HG02623 (cell line): ENCODE data around the gene RBPJ.

Experiments used
- ATAC-seq: cut with Tn5 transposase; IDR thresholded peaks from one replicate; pipeline ENCODE4 v1.9.1; 2021; ENCODE audit warnings: moderate library complexity; ENCODE audit not compliant: unreplicated experiment

Gene RBPJ

GRCh38 chr4:26412381-26413372, 91.9 kb downstream of the RBPJ start:
- no peak for ATAC-seq

DNA sequence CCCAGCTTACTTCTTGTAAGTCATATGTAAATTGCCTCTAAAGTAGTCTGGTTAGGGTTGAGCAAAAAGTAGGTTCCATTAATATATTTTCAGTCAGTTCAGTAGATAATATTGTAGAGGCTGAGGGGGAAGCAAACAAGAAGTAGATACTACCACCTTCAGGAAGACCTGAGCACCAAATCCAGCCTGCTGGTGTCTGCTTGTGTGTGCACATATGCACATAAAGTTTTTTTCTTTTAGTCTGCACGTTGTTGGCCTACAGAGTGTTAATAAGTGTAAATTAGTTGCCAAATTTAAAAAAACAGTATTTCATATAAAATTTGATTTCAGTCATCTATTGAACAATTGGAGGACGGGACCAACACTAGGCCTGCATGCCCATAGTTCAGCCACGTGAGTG, 92.8 kb downstream of the RBPJ start:
- no peak for ATAC-seq

DNA sequence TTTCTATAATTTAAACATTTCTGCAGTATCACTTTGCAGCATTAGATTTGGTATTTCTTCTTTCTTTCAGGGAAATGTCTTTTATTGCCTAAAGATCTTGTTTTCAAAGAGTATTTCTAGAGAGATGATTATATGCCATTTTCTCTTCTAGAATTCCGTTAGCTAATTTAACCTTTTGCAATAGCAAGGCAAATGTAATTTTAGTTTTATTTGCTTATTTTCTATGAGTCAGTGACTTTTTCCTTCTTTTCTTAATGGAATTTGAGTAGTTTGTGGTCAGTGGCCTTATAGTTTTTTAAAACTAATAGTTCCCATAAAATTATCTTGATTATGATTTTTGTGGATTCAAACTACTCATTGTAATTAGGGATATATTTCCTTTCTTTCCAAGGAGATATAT, 97.3 kb downstream of the RBPJ start:
- ATAC-seq, result no peak

DNA sequence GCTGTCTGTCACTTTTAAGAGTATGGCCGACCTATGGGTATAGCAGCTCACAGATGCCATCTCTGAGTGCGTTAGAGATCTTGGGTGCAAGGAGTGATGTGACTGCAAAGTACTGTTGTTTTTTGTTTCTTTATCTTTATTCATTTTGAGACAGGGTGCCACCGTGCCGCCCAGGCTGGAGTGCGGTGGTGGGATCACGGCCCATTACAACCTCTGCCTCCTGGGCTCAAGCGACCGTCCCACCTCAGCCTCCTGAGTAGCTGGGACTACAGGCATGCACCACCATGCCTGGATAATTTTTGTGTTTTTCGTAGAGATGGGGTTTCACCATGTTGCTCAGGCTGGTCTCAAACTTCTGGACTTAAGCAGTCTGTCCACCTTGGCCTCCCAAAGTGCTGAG, 98.0 kb downstream of the RBPJ start:
- ATAC-seq, result no peak

DNA sequence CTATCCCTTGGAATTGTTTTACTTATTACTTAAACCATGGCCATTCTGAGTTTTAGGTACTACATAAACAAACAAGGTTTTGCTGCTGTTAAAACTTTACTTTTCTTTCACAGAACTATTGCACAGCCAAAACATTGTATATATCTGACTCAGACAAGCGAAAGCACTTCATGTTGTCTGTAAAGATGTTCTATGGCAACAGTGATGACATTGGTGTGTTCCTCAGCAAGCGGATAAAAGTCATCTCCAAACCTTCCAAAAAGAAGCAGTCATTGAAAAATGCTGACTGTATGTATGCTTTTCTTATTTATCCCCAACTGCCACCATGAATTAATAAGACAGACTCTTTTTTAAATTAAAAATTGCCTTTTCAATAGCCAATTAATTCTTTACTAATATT, 99.6 kb downstream of the RBPJ start:
- ATAC-seq, result no peak

DNA sequence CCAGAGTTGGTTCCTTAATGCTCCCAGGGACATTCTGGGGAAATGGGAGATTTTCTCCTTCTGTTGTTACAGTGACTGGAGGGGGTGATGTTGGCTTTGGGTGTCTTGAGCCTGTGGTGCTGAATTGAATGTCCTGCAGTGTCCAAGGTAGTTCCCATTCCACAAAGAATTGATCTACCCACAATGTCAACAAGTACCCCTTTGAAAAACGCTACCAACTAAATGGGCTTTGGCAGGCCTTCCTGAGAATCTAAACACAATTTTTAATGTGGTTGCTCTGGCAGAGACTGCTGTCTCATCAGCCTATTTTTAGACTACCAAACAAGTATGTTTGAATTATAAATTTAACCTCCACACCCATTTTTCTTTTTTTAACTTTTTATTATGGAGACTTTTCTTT, 100.1 kb downstream of the RBPJ start:
- no peak for ATAC-seq

GRCh38 chr4:26424153-26424552, 103.3 kb downstream of the RBPJ start:
- no peak for ATAC-seq

DNA sequence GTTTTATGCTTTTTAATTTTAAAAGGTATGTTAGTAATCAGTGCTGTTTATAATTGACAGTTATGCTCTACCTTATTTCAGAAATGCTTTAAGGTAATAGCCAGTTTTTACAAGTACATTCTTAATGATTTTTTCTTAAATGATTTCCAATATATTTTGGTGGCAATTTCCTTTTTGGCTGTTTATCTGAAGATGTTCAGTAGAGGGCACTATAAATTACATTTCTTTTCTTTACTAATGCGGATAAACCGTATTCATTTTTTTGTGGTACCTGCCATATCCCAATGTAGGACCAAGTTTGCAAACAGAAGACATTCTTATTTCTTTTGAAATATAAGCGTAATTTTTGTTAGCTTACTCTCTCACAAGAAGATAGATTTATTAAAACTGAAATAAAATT, 104.0 kb downstream of the RBPJ start:
- no peak for ATAC-seq

DNA sequence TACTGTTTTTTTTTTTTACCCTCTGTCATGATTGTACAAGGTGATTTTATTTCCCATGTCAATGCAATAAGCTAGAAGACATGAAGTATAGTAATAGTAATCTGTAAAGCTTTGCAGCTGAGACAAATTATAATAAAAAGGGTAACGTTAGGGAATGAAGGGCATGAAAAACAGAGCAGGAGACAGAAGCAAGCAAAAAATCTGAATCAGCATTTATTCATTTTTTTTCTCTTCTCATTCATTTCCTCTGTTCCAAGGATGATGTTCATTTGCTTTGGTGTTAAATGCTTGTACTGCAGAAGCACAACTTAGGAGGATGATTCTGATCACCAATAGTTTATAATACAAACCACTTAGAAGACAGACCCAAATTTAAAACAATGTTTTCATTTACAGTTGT, 105.1 kb downstream of the RBPJ start:
- ATAC-seq, result no peak

- no peak for ATAC-seq
Measured at GRCh38 chr4:26426892-26427291, 106.1 kb downstream of the RBPJ start.

DNA sequence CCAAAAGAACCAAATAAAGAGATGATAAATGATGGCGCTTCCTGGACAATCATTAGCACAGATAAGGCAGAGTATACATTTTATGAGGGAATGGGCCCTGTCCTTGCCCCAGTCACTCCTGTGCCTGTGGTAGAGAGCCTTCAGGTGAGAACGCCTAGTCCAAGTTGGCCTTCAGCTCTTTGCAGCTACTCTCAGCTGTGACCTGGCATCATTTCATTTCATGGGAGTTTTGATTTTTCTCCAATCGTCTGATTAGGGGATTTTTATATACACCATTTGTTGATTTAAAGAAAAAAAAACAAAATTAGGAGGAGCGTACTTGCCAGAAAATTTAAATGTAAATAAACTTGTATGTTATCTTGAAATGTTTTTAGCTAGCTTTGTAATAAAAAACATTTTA, 109.1 kb downstream of the RBPJ start:
- ATAC-seq, result no peak

- no peak for ATAC-seq
Measured at GRCh38 chr4:26431461-26432180, 110.8 kb downstream of the RBPJ start.

- no peak for ATAC-seq
Measured at GRCh38 chr4:26432419-26432818, 111.6 kb downstream of the RBPJ start.

- ATAC-seq, result no peak
Measured at GRCh38 chr4:26433556-26433955, 112.7 kb downstream of the RBPJ start.

- no peak for ATAC-seq
Measured at GRCh38 chr4:26434030-26434639, 113.3 kb downstream of the RBPJ start.

DNA sequence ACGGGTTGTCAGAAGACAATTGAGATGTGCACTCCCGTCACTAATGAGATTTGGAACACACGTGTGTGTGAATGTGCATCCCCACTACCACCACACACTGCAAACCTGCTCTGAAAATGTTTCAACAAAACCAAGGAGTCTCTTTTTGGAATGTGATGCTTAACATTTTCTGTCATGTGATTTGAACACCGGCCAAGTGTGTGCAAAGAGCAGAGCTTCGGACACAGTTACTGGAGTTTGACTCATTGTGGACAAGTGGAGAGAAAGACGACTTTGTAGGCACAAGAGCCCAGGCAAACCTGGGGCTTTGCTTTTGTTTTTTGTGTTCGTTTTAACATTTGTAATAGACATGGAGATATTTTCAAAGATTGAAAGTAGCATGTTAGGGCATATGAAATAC, 120.3 kb downstream of the RBPJ start:
- no peak for ATAC-seq

DNA sequence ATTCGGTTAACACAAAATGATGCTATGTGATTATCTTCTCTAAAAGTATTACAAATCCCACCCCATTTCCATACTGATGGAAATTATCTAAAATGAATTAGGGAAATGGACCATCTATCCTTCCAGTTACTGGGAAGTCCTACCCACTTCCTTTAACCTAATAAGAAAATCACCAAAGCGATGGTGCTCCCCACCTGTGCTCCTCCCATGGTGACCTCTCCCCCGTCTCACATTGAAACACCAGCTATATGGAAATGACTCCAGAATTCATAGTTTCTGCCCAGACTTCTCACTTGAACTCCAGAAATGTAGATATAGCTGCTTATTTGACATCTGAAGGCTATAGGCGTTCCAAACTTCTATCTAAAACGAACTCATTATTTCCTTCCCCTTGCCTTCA, 121.0 kb downstream of the RBPJ start:
- no peak for ATAC-seq

- no peak for ATAC-seq
Measured at GRCh38 chr4:26447378-26447777, 126.6 kb downstream of the RBPJ start.

GRCh38 chr4:26450418-26450817, 129.6 kb downstream of the RBPJ start:
- ATAC-seq, result no peak

- ATAC-seq, result no peak
Measured at GRCh38 chr4:26451597-26451996, 130.8 kb downstream of the RBPJ start.
